ENCODE data around the gene SUGP2.

SUGP2 gene

DNA sequence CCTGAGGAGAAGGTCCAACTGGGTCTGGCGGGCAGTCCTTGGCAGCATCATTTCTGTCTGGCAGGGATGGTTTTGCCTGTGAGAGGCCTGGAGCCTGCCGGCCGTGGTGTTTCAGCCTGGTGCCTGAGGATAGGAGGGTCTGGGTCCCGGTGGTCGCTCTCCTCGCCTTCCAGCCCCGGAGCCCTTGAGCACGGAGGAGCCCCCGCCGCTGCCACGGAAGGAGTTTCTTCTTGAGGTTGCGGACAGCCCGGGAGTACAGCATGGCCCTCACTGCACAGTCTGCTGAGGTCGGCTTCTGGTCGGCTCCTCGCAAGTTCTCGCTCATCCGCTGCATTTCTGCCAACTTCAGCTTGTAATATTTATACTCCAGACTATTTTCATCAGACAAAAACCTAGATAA lies 23.4 kb downstream of the SUGP2 start:
- Histone ChIP-seq H3K27ac (ENCODE audit: low read length) (no peak overlapping the region), H3K79me2 (ENCODE audit: insufficient read depth, low read length) (peaks cover 13% of the 10 kb centered on the region), H3K36me3 (ENCODE audit: insufficient read depth, low read length) (peaks cover 94% of the 10 kb centered on the region), H3K9ac (ENCODE audit: low read depth, low read length) (no peak overlapping the region), H3K4me3 (ENCODE audit: low read depth in 1 of 2, low read length in 2 of 2) (no peak overlapping the region), H4K20me1 (ENCODE audit: insufficient read depth, low read length) (peaks cover 45% of the 10 kb centered on the region), H3K9me3 (ENCODE audit: insufficient read depth, low read length, severe bottlenecking) (no peaks in the 10 kb centered on the region), H2AFZ (ENCODE audit: low read depth, low read length) (no peak overlapping the region), H3K27me3 (ENCODE audit: insufficient read depth, low read length, poor library complexity) (no peaks in the 10 kb centered on the region), H3K4me1 (ENCODE audit: insufficient read depth, low read length) (no peaks in the 10 kb centered on the region), H3K4me2 (ENCODE audit: insufficient read depth, low read length) (no peak overlapping the region)
- TF ChIP-seq EZH2 (IDR thresholded peaks at IDR 0.05; ENCODE audit: borderline replicate concordance, low read depth, low read length, severe bottlenecking): no peak
- TF ChIP-seq, protein P1, sequence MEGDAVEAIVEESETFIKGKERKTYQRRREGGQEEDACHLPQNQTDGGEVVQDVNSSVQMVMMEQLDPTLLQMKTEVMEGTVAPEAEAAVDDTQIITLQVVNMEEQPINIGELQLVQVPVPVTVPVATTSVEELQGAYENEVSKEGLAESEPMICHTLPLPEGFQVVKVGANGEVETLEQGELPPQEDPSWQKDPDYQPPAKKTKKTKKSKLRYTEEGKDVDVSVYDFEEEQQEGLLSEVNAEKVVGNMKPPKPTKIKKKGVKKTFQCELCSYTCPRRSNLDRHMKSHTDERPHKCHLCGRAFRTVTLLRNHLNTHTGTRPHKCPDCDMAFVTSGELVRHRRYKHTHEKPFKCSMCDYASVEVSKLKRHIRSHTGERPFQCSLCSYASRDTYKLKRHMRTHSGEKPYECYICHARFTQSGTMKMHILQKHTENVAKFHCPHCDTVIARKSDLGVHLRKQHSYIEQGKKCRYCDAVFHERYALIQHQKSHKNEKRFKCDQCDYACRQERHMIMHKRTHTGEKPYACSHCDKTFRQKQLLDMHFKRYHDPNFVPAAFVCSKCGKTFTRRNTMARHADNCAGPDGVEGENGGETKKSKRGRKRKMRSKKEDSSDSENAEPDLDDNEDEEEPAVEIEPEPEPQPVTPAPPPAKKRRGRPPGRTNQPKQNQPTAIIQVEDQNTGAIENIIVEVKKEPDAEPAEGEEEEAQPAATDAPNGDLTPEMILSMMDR (IDR thresholded peaks at IDR 0.05; ENCODE audit: borderline replicate concordance, extremely low read depth, low read length, poor library complexity, severe bottlenecking): no peak
- DNase-seq (no peak), ATAC-seq (ENCODE audit: insufficient read depth, low read depth) (no peak)

DNA sequence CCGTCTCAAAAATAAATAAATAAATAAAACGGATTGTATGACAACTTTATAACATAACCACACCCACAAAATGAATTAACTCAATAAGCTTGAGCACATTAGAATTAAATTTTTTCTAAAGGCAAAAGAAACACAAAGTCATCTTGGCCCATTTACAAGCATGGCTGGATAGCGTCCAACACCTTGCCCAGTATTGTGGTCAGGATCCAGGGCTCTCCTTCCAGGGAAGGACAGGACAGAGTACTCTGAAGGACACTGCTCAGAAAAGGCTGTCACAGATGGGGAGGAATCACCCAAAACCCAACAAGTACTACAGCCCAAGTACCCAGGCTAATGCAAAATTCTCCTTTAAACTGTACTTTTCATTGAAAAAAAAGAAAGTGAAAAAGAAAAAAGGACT lies 27.1 kb downstream of the SUGP2 start:
- H4K20me1 ChIP-seq (ENCODE audit: insufficient read depth, low read length): peaks cover 38% of the 10 kb centered on the region
- H2AFZ ChIP-seq (ENCODE audit: low read depth, low read length): no peak overlapping the region
- no peak for ATAC-seq (ENCODE audit: insufficient read depth, low read depth)
- H3K79me2 ChIP-seq (ENCODE audit: insufficient read depth, low read length): peaks cover 4% of the 10 kb centered on the region; the same call in 1 of the 2 replicates
- H3K4me1 ChIP-seq (ENCODE audit: insufficient read depth, low read length): no peaks in the 10 kb centered on the region
- H3K4me2 ChIP-seq (ENCODE audit: insufficient read depth, low read length): no peak overlapping the region
- no peak overlapping the region for H3K9ac ChIP-seq (ENCODE audit: low read depth, low read length)
- H3K27ac ChIP-seq (ENCODE audit: low read length): no peak overlapping the region
- no peak for DNase-seq
- H3K27me3 ChIP-seq (ENCODE audit: insufficient read depth, low read length, poor library complexity): no peaks in the 10 kb centered on the region
- TF ChIP-seq, protein P1 (IDR thresholded peaks at IDR 0.05; ENCODE audit: borderline replicate concordance, extremely low read depth, low read length, poor library complexity, severe bottlenecking): no peak
- TF ChIP-seq EZH2 (IDR thresholded peaks at IDR 0.05; ENCODE audit: borderline replicate concordance, low read depth, low read length, severe bottlenecking): no peak
- H3K36me3 ChIP-seq (ENCODE audit: insufficient read depth, low read length): peaks cover 87% of the 10 kb centered on the region
- no peak overlapping the region for H3K4me3 ChIP-seq (ENCODE audit: low read depth in 1 of 2, low read length in 2 of 2)
- H3K9me3 ChIP-seq (ENCODE audit: insufficient read depth, low read length, severe bottlenecking): no peaks in the 10 kb centered on the region

- no peak for TF ChIP-seq EZH2 (IDR thresholded peaks at IDR 0.05; ENCODE audit: borderline replicate concordance, low read depth, low read length, severe bottlenecking)
- TF ChIP-seq, protein P1 (IDR thresholded peaks at IDR 0.05; ENCODE audit: borderline replicate concordance, extremely low read depth, low read length, poor library complexity, severe bottlenecking): no peak
- Histone ChIP-seq H3K4me3 (ENCODE audit: low read depth in 1 of 2, low read length in 2 of 2) (no peak overlapping the region), H3K27me3 (ENCODE audit: insufficient read depth, low read length, poor library complexity) (no peaks in the 10 kb centered on the region), H3K9ac (ENCODE audit: low read depth, low read length) (no peak overlapping the region), H3K4me1 (ENCODE audit: insufficient read depth, low read length) (no peaks in the 10 kb centered on the region), H3K36me3 (ENCODE audit: insufficient read depth, low read length) (peaks cover 87% of the 10 kb centered on the region), H3K79me2 (ENCODE audit: insufficient read depth, low read length) (peaks cover 4% of the 10 kb centered on the region; the same call in 1 of the 2 replicates), H3K27ac (ENCODE audit: low read length) (no peak overlapping the region), H3K9me3 (ENCODE audit: insufficient read depth, low read length, severe bottlenecking) (no peaks in the 10 kb centered on the region), H4K20me1 (ENCODE audit: insufficient read depth, low read length) (peaks cover 33% of the 10 kb centered on the region; the same call in 1 of the 2 replicates), H3K4me2 (ENCODE audit: insufficient read depth, low read length) (no peak overlapping the region), H2AFZ (ENCODE audit: low read depth, low read length) (no peak overlapping the region)
- DNase-seq (no peak), ATAC-seq (ENCODE audit: insufficient read depth, low read depth) (no peak)
Observed at GRCh38 chr19:19004144-19004543, 29.2 kb downstream of the SUGP2 start.

All from DND-41 (cell line).